COLO668 (cell line): ENCODE measurements around the gene FTSJ3.

Experiments
- DNase-seq: peaks from one replicate; lab custom pipeline; 2025; ENCODE audit not compliant: unreplicated experiment; lab: John Stamatoyannopoulos, UW

FTSJ3 gene

DNA sequence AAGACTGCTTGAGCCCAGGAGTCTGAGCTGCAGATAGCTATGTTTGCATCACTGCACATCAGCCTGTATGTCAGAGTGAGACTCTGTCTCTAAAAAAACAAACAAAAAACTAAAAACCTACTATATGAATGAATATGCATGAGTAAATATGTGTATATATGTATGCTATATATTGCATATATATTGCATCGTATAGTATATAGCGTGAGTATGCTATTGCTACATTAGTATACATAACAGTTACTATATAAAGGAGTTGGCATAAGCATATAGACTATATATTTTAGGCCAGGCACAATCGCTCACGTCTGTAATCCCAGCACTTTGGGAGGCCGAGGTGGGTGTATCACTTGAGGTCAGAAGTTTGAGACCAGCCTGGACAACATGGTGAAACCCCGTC, 37.4 kb downstream of the FTSJ3 start:
- DNase-seq = no peak

DNA sequence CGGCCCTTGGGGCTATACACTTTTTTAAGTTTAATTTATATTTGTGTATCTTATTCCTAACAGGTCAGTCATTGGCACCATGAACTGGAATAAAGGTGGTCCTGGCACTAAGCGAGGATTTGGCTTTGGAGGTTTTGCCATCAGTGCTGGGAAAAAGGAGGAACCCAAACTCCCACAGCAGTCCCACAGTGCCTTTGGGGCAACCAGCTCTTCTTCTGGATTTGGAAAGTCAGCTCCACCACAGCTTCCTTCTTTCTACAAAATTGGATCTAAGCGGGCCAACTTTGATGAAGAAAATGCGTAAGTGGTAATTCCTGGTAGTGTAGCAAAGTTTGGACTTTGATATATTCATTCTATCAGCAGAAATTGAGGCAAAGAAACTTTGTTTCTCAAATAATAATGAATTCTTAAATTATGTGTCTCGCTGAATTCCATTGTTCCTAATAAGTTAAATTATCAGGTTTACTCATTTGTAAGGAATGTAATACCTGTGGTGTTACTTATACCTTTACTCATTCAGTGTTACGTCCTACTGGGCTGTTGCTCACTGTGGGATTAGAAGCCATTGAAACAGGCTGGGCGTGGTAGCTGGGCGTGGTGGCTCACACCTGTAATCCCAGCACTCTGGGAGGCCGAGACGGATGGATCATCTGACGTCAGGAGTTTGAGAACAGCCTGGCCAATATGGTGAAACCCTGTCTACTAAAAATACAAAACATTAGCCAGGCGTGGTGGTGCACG, 40.3 kb downstream of the FTSJ3 start:
- DNase-seq = no peak

DNA sequence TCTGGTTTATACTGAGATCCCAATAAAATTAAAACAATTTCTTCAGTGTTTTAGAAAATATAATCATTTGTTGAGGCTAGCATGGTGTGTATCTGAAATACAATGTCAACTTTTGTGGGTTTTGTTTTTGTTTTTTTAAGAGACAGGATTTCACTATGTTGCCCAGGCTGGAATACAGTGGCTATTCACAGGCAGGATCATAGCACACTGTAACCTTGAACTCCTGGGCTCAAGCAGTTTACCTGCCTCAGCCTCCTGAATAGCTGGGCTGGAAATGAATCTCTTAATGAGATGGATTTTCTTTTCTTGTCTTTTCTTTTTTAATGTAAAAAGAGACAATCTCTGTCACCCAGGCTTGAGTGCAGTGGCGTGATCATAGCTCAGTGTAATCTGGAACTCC, 41.3 kb downstream of the FTSJ3 start:
- DNase-seq = no peak

DNA sequence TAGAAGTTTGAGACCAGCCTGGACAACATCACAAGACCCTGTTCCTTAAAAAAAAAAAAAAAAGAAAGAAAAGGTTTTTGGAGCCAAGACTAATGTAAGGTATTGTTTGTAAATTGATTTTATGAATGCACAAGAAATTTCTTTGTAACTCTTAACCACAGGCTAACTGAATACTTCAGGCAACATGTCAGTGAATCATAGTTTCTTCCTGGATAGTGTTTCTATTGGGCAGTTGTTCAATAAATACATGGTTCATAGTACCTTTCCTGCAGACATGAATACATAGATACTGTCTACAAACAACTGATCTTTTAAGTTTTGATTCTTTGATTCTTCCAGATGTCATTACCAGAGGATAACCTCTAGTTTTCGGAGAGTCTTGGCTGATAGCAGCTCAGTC, 41.9 kb downstream of the FTSJ3 start:
- DNase-seq = no peak

DNA sequence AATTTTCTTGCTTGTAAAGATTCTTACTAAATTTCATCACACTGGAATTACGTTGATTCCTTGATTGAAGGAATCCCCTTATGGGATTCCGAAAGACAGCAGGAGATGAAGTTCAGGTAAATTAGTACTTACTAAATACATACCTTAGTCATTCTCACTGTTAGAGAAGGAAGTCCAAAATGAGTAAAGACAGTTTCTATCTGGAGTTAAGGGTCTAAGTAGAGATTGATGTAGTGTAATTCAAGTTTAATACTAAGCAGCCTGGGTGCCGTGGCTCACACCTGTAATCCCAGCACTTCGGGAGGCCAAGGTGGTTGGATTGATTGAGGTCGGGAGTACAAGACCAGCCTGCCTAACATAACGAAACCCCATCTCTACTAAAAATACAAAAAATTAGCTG, 43.9 kb downstream of the FTSJ3 start:
- DNase-seq = no peak

DNA sequence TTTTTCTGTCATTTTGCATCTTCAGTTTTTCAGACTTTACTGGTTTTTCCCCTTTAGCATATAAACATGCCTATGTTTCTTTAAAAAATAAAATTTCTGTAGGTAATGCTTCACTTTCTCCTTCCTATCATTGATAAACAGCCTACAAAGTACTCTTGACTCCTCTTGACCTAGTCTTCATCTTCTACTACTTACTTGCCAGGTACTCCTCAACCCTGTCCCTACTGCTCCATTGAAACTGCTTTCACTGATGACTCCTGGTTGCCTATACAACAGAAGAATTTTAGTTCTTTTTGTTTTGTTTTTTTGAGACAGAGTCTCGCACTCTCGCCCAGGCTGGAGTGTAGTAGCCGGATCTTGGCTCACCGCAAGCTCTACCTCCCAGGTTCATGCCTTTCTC, 46.5 kb downstream of the FTSJ3 start:
- DNase-seq = no peak

DNA sequence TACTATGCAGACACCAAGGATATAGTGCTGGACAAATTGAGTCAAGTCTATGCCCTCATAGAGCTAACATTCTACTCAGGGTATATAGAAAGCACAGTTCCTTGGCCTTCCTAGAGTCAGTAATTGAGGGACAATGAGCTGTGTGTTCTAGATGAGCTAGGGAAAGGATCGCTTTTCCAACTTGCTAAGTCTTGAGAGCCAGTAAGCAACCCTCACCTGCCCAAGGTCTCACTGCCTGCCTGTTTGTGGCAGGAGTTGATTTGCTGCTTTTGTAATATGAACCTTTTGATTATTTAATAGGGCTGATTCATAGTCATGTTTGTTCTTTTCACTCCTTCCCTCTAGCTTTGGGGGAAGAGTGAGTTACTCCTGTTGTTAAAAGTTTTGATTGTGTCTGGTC, 47.0 kb downstream of the FTSJ3 start:
- peak; percentile 0 for DNase-seq

DNA sequence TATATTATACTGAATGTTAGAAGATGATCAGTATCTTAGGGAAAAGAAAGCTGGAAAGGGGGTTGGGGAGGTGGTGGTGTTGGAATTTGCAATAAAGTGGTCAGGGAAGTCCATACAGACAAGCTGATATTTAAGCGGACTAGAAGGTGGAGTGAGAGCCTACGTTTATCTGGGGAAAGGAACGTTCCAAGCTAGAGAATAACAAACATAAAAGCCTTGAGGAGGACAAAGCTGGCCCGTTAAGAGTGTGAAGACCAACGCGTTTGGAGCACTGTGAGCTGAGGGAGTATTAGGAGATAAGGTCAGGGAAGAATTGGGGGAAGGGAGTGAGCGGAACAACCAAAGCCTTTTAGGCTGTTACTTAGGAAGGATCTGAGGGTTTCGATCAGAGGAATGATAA, 52.0 kb downstream of the FTSJ3 start:
- no peak for DNase-seq

DNA sequence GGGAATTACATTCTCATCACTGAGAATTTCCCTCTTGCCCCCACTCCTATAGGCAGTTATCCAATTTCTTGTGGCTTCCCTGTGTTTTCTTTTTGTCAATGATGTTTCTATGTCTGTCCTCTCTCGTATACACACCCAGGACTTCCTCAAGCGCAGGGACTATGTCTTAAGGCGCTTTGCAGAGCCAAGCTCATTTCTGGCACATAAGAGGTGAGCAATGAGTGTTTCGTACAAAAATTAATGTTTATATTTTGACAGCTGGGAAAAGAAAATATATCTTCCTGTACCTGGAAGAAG, 52.5 kb downstream of the FTSJ3 start:
- DNase-seq = no peak

DNA sequence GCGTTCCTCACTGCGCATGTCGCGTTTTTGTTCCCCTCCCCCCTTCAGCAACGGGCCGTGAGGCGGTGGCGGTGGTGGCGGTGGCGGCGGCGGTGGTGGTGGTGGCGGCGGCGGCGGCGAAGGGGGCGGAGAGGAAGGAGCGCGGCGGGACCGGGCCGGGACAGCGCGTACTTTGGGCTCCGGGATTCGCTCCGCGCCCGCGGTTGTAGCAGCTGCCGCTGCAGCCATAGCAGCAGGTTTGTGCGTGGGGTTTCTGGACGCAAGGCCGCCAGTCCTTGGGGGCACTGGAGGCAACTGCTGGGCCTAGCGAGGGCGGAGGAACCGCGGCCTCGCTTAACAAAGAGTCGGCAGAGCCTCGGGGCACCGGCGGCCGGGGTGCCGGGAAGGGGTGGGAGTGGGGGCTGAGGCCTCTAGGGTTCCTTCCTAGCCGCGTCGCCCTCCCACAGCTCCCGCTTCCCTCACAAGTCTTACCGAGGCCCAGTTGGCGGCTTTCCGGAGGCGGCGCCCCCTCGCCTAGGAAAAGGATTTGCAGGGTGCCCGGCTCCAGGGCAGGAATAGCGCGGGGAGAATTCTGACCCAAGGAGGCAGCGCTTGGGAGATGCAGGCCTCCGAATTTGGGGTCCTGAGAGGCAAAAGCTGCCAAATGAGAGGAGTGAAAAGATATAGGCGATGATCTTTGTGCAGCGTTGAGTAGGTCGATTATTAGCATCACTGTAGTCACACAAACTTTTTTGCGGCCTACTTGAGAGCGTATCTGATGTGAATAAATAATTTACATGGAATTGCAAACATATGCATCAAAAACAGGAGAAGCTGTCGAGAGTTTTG, 53.1 kb downstream of the FTSJ3 start, which contains the start of gene DDX42:
Gene DDX42, plus strand, starts transcription at position 30 of the 828 bp plus-strand sequence. CDS start 12,880 bp downstream, outside the sequence.
- peak; percentile 57 for DNase-seq

DNA sequence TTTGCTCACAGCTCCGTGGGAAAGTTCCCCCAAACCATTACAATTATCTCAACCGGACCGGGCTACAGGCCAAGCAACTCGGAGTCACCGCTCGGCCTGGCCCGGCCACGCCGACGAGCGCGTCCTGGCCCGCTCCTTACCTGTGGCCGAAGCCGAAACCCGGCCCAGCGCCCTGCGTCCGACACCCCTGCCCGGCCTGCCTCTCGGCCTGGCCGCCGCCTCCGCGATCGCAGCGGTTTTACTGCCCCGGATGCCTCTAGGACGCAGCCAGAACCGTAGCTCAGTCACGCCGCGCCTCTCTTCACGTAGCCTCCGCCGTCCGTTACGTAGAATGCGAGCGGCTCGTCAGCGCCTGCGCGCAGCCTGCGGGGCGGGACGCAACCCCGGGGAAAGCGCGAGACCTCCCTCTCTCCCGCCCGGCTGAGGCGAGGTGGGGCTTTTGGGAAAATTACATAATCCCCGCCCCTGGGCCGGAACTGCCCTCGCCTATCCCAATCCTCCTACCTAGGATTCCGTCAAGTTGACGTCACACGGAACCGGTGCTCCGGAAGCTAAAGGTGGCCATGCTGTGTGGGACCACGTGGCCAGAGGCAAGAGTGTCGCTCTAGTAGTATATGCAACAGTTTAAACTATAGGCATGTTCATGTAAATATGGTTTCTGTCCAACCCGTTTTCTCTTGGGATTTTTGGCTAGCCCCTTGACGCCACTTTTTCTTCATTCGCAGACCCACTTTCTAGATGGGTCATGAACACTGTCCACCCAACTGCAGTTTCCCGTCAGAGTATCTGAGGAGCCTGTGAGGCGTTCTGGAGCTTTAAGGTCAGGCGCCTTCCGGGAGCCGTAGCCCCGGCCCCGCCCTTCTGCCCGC, 54.0 kb downstream of the FTSJ3 start, which contains the start of gene CCDC47:
Gene CCDC47, minus strand, starts transcription at position 326 of the 869 bp plus-strand sequence. CDS start 7,422 bp downstream, outside the sequence.
- peak; percentile 96 for DNase-seq

DNA sequence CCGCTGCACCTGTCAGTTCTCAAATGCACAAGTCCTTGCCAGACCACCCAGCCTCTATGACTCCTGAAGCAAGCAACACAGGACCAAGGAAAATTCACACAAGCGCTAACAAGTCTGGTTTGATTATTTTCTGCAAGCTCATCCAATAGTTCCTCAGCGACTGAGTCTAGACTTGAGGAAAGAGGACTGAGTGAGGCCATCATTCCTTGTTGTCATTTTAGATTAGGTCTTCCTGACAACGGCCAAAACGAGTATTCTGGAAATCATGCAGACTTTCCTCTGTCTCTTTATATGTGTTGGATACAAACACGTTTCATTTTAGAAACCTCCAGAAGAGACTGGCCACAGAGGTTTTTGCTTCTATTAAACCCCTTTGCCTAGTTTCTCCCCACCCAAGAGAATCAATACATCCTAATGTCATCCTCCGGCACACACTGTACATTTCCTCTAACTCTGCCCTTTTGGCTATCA, 54.6 kb downstream of the FTSJ3 start:
- DNase-seq = no peak
